Measurements from ENCODE around the gene ISG15.

GRCh38 chr1:983798-984475 lies 29.4 kb upstream of the ISG15 start:
- TF ChIP-seq EZH2 (IDR thresholded peaks at IDR 0.05) (no peak), POLR2AphosphoS5 (IDR thresholded peaks at IDR 0.05; ENCODE audit: borderline replicate concordance, low read depth, low read length) (no peak), FOXP2 (optimal IDR thresholded peaks at IDR 0.05; ENCODE audit: control extremely low read depth, extremely low read length, insufficient read depth) (no peak)
